ENCODE measurements around the gene FKBP10.
"Not testable (repeated sequence)": the region's sequence is repeated elsewhere in the genome, so short reads cannot be mapped to it uniquely, and the experiment has no call there.

FKBP10 gene

GRCh38 chr17:41844971-41845370 lies 32.2 kb downstream of the FKBP10 start:
- no peak for DNase-seq

GRCh38 chr17:41848788-41849187 lies 36.0 kb downstream of the FKBP10 start:
- DNase-seq = no peak

- no peak for DNase-seq
Measured at GRCh38 chr17:41849251-41849990, 36.6 kb downstream of the FKBP10 start.

- DNase-seq = not testable (repeated sequence)
Measured at GRCh38 chr17:41851382-41851781, 38.6 kb downstream of the FKBP10 start.

- no peak for DNase-seq
Measured at GRCh38 chr17:41860254-41860931, 47.6 kb downstream of the FKBP10 start.

GRCh38 chr17:41863074-41863848 lies 50.5 kb downstream of the FKBP10 start:
- DNase-seq = peak; percentile 22

GRCh38 chr17:41864498-41864835 lies 51.7 kb downstream of the FKBP10 start:
- no peak for DNase-seq

- peak; percentile 89 for DNase-seq
Measured at GRCh38 chr17:41864836-41865595, 52.2 kb downstream of the FKBP10 start, which contains the start of gene KLHL11. TSS of gene KLHL11 (minus strand) at chr17:41865423. CDS start at chr17:41865370, 53 bp downstream.

- no peak for DNase-seq
Measured at GRCh38 chr17:41865596-41865893, 52.7 kb downstream of the FKBP10 start.

- no peak for DNase-seq
Measured at GRCh38 chr17:41868568-41868967, 55.8 kb downstream of the FKBP10 start.

GRCh38 chr17:41869426-41869825 lies 56.6 kb downstream of the FKBP10 start:
- no peak for DNase-seq

GRCh38 chr17:41870097-41870496 lies 57.3 kb downstream of the FKBP10 start:
- no peak for DNase-seq

GRCh38 chr17:41870627-41871026 lies 57.8 kb downstream of the FKBP10 start:
- DNase-seq = no peak

GRCh38 chr17:41871789-41872188 lies 59.0 kb downstream of the FKBP10 start:
- DNase-seq = no peak
